Measurements from ENCODE around the gene PPCS. TPM values are rescaled to one million over a fixed set of nuclear protein-coding genes. Genes with fewer than 3 reads are reported as not detected.

PPCS gene
- polyA plus RNA-seq, 1 experiment, result 27.1 TPM

- POLR2A ChIA-PET, result no interaction called here
- no peak for DNase-seq (ENCODE audit: low read depth)
- no peak overlapping the region for H3K4me3 ChIP-seq (ENCODE audit: low read depth, low read length)
- CTCF ChIA-PET, result no interaction called here
- no peaks in the 10 kb centered on the region; the same call in 1 of the 2 replicates for H3K27me3 ChIP-seq (ENCODE audit: control insufficient read depth, insufficient read depth, low read length)
- no peaks in the 10 kb centered on the region for H3K36me3 ChIP-seq (ENCODE audit: control insufficient read depth, insufficient read depth, low read length)
- no peak for TF ChIP-seq CTCF (IDR thresholded peaks at IDR 0.05; ENCODE audit: insufficient read depth, low read depth, low read length)
Observed at GRCh38 chr1:42449256-42449655, 7.1 kb upstream of the PPCS start.

GRCh38 chr1:42450061-42450460 is 6.3 kb upstream of the PPCS start:
- H3K4me3 ChIP-seq (ENCODE audit: low read depth, low read length), result no peak overlapping the region
- POLR2A ChIA-PET, result no interaction called here
- no peak for TF ChIP-seq CTCF (IDR thresholded peaks at IDR 0.05; ENCODE audit: insufficient read depth, low read depth, low read length)
- no peaks in the 10 kb centered on the region for H3K36me3 ChIP-seq (ENCODE audit: control insufficient read depth, insufficient read depth, low read length)
- CTCF ChIA-PET, result no interaction called here
- no peak for DNase-seq (ENCODE audit: low read depth)
- no peaks in the 10 kb centered on the region; the same call in 1 of the 2 replicates for H3K27me3 ChIP-seq (ENCODE audit: control insufficient read depth, insufficient read depth, low read length)

GRCh38 chr1:42453386-42453785 is 3.0 kb upstream of the PPCS start:
- H3K36me3 ChIP-seq (ENCODE audit: control insufficient read depth, insufficient read depth, low read length), result no peaks in the 10 kb centered on the region
- ChIA-PET CTCF (no interaction called here), POLR2A (no interaction called here)
- TF ChIP-seq CTCF (IDR thresholded peaks at IDR 0.05; ENCODE audit: insufficient read depth, low read depth, low read length), result no peak
- no peaks in the 10 kb centered on the region; the same call in 1 of the 2 replicates for H3K27me3 ChIP-seq (ENCODE audit: control insufficient read depth, insufficient read depth, low read length)
- H3K4me3 ChIP-seq (ENCODE audit: low read depth, low read length), result no peak overlapping the region
- DNase-seq (ENCODE audit: low read depth), result no peak

GRCh38 chr1:42454403-42454802 is 1.9 kb upstream of the PPCS start:
- ChIA-PET POLR2A (no interaction called here), CTCF (interaction anchor here (0.7 kb wide), 1 partner anchor 835 kb away, joined by 3 read pairs; no protein-coding TSS in a partner anchor)
- H3K36me3 ChIP-seq (ENCODE audit: control insufficient read depth, insufficient read depth, low read length), result no peaks in the 10 kb centered on the region
- no peak overlapping the region for H3K4me3 ChIP-seq (ENCODE audit: low read depth, low read length)
- TF ChIP-seq CTCF (IDR thresholded peaks at IDR 0.05; ENCODE audit: insufficient read depth, low read depth, low read length), result no peak
- DNase-seq (ENCODE audit: low read depth), result no peak
- H3K27me3 ChIP-seq (ENCODE audit: control insufficient read depth, insufficient read depth, low read length), result no peaks in the 10 kb centered on the region; the same call in 1 of the 2 replicates

GRCh38 chr1:42456754-42457089 is 379 bp downstream of the PPCS start:
- no peaks in the 10 kb centered on the region; the same call in 1 of the 2 replicates for H3K27me3 ChIP-seq (ENCODE audit: control insufficient read depth, insufficient read depth, low read length)
- TF ChIP-seq CTCF (IDR thresholded peaks at IDR 0.05; ENCODE audit: insufficient read depth, low read depth, low read length), result no peak
- H3K4me3 ChIP-seq (ENCODE audit: low read depth, low read length), result peak overlapping the region; percentile 60
- peak; percentile 4 for DNase-seq (ENCODE audit: low read depth)
- ChIA-PET CTCF (interaction anchor here (0.9 to 1.4 kb wide), 2 partner anchors 279 to 283 kb away, joined by 3 to 4 read pairs; no protein-coding TSS in a partner anchor), POLR2A (no interaction called here)
- H3K36me3 ChIP-seq (ENCODE audit: control insufficient read depth, insufficient read depth, low read length), result no peaks in the 10 kb centered on the region; the same call in 1 of the 2 replicates
